SJCRH30 (cell line): Measurements from ENCODE around the gene ZNF213. TPM values are rescaled to one million over a fixed set of nuclear protein-coding genes. Genes with fewer than 3 reads are reported as not detected.

Experiments used
- DNase-seq, 2 experiments: peaks; one replicate each; pipeline ENCODE4 v3.0.0-alpha.2; 2015 to 2020
- H3K27ac ChIP-seq: fragments of 250-450 bp; sonication (Bioruptor Pico); 2 replicates; pipeline ENCODE4 v1.5.1; 2020; ENCODE audit warnings: mild to moderate bottlenecking, moderate library complexity
- H3K27me3 ChIP-seq: fragments of 250-450 bp; sonication (Bioruptor Pico); 2 replicates; pipeline ENCODE4 v1.5.1; 2020; ENCODE audit warnings: mild to moderate bottlenecking, moderate library complexity
- H3K36me3 ChIP-seq: fragments of 250-450 bp; sonication (Bioruptor Pico); 2 replicates; pipeline ENCODE4 v1.5.1; 2020; ENCODE audit warnings: mild to moderate bottlenecking, moderate library complexity
- H3K4me1 ChIP-seq: fragments of 250-450 bp; sonication (Bioruptor Pico); 2 replicates; pipeline ENCODE4 v1.5.1; 2020; ENCODE audit warnings: mild to moderate bottlenecking, moderate library complexity
- H3K4me3 ChIP-seq: fragments of 250-450 bp; sonication (Bioruptor Pico); 2 replicates; pipeline ENCODE4 v1.5.1; 2020; ENCODE audit warnings: mild to moderate bottlenecking, moderate library complexity
- H3K9me3 ChIP-seq: fragments of 250-450 bp; sonication (Bioruptor Pico); replicated peaks from 2 replicates; pipeline ENCODE4 v1.5.1; 2020; ENCODE audit warnings: mild to moderate bottlenecking, moderate library complexity
- total RNA-seq: library from RNA; depleted of rRNA; stranded (reverse); fragments of >200 nt; shearing (Covaris generic); gene quantifications from 2 replicates; pipeline ENCODE4 v1.2.3, GENCODE V29; 2014; rRNA removed

The ZNF213 gene, protein sequence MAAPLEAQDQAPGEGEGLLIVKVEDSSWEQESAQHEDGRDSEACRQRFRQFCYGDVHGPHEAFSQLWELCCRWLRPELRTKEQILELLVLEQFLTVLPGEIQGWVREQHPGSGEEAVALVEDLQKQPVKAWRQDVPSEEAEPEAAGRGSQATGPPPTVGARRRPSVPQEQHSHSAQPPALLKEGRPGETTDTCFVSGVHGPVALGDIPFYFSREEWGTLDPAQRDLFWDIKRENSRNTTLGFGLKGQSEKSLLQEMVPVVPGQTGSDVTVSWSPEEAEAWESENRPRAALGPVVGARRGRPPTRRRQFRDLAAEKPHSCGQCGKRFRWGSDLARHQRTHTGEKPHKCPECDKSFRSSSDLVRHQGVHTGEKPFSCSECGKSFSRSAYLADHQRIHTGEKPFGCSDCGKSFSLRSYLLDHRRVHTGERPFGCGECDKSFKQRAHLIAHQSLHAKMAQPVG
- total RNA-seq = 2.5 and 3.0 TPM in 2 replicates

DNA sequence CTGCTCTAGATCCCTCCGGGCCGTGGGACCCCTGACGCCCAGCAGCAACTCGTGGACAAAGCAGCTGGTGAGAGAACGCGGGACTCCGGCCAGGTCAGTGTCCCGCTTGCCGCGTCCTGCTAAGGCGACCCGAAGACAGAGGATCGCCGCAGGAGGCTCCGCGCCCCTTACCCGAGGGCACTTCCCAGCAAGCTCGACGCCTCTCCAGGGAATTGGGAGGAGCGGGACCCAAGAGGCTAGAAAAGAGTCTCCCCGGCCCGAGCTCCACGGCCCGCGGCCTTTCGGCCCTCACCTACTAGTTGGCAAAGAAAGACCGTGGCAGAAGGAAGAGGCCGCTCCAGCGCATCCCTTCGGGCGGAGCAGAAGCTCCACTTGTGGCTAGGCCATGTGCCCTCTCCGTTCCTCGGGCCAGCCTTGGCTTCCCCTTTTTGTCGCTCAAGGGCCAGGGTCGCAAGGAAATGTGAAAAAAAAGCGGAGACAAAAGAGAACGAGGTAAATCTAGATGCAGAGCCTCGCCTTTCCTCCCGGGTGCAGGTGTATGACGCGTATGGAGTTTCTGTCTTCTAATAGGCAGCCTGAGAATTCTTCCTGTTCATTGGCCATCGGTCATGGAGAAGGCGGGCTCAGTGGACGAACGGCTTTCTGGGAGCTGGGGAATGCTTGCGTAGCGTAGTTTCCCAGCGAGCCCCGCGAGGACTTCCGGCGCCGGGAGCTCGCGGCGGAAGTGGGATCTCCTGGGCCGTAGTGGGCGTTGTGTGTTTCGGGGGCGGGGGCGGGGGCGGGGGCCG is at the start of gene ZNF213:
Gene ZNF213, plus strand, starts transcription at position 692 of the 788 bp plus-strand sequence. CDS start 2,252 bp downstream, outside the sequence.
- Histone ChIP-seq H3K27me3 (no peaks in the 10 kb centered on the region), H3K36me3 (peaks cover 15% of the 10 kb centered on the region), H3K27ac (peak within 1 kb of the TSS; percentile 76), H3K4me3 (peak within 1 kb of the TSS; percentile 97), H3K9me3 (no peaks in the 10 kb centered on the region), H3K4me1 (no peaks in the 10 kb centered on the region)
- DNase-seq = peak; percentile 95 to 98

DNA sequence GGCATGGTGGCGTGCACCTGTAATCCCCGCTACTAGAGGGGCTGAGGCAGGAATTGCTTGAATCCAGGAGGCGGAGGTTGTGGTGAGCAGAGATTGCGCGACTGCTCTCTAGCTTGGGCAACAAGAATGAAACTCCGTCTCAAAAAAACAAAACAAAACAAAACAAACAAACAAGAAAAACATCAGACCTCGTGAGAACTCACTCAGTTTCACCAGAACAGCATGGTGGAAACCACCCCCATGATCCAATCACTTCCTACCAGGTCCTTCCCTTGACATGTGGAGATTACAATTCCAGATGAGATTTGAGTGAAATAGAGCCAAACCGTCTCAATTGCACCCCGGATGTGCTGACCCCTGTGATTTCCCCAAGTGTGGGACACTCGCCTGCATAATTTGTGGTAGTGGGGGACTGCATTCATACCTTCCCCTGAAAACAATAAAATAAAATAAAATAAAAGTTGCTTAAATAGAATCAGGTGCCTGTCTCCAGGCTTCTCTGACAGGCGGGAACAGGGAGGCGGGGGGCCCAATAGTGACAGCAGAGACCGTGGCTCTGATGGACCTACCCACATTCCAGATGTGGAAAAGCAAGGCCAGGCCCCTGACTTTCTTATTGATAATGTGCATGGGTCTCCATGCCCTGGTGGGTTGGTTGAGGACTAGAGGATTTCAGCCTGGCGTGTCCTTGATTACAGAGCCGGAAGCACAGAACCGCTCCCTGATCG is 48.8 kb upstream of the ZNF213 start:
- Histone ChIP-seq H3K4me1 (peaks cover 27% of the 10 kb centered on the region), H3K27ac (no peak overlapping the region), H3K27me3 (no peaks in the 10 kb centered on the region), H3K4me3 (no peak overlapping the region), H3K36me3 (no peaks in the 10 kb centered on the region), H3K9me3 (no peaks in the 10 kb centered on the region)
- no peak for DNase-seq

DNA sequence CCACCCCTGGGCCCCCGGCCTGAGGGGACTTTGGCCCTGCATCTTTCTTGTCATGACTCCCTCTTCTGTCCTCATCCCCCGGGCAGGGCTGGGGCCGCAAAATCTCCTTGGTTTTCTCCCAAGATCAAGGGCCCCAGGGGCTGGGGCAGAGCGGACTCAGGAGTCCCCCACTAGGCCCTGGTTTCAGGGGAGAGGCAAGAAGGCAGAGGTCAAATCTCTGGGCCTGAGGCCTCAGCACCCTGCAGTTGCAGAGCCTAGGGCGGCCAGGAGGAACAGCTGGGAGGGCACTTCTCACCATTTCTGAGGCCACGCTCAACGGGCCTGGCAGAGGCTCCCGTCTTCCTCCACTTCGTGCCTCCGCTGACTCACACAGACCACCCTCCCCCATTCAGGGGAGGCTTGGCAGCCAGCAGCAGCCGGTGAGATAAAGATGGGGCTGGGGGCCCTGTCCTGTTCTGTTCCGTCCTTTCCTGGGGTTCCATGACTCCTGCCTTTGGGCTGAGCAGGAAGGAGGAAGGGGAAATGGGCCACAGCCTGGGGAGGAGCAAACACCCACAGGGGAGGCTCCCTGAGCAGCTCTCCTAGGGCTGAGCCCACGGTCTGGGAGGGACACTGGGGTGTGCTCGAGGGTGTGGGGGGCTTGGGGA is 48.1 kb upstream of the ZNF213 start:
- no peak overlapping the region for H3K27ac ChIP-seq
- H3K4me3 ChIP-seq = no peak overlapping the region
- peaks cover 33% of the 10 kb centered on the region for H3K4me1 ChIP-seq
- H3K36me3 ChIP-seq = no peaks in the 10 kb centered on the region
- H3K27me3 ChIP-seq = no peaks in the 10 kb centered on the region
- no peaks in the 10 kb centered on the region for H3K9me3 ChIP-seq
- no peak for DNase-seq

DNA sequence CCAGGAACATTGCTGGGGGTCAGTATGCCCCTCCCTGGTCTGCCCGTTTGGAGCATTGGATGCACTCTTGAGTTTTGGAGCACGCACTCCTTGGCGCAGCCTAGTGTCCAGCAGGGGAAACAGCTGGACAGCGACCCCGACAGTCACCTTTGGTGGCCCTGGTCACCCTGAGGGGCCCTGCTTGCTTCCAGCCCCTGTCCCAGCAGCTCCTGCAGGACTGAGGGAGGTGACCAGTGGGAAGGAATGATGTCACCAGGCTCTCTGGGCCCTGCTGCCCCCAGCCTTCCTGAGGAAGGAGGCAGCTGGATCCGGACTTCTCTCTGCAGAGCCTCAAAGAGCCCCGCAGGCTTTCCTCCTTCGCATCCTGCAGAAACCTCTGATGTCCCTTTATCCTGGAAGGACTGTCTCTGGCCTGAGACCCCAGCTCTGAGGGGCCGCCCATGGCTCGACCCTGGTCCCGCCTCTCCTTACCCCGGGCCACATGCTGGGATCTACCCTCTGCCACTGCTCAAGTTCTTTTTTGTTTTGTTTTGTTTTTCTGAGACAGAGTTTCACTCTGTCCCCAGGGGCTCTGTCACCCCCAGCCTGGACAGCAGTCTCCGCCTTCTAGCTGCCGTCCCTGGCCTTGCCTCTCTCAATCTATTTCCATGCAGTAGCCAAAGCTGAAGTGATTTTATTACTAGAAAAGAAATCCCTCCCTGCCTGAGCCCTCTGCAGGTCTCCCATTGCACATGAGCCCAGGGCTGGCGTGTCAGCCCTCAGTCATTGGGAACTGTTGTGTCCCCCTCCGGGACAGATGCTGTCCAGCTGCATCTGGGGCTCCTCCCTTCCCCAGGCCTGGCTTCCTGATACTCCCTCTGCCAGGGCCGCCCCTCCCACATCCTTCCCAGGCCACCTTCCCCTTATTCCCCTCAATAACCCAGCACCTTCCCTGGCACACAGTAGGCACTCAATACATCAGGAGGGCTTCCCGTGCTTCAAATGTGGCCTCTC is 47.3 kb upstream of the ZNF213 start:
- Histone ChIP-seq H3K9me3 (no peaks in the 10 kb centered on the region), H3K4me1 (peaks cover 36% of the 10 kb centered on the region), H3K4me3 (no peak overlapping the region), H3K27ac (no peak overlapping the region), H3K36me3 (no peaks in the 10 kb centered on the region), H3K27me3 (no peaks in the 10 kb centered on the region)
- DNase-seq = peak; percentile 31 to 53

DNA sequence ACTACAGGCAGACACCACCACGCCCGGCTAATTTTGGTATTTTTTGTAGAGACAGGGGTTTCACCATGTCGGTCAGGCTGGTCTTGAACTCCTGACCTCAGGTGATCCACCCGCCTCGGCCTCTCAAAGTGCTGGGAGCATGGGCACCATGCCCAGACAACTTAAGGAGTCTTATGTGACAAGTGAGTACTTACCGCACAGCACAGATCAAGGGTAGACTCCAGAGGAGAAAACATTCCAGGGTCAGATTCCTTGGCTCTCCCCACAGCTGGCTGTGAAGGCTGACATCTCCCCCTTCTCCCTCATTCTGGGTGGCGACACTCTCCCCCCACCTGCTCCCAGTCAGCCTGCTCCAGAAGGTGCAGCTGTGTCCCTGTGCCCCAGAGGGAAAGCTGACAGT is 46.4 kb upstream of the ZNF213 start:
- Histone ChIP-seq H3K4me1 (peaks cover 41% of the 10 kb centered on the region), H3K9me3 (no peaks in the 10 kb centered on the region), H3K4me3 (no peak overlapping the region), H3K27ac (no peak overlapping the region), H3K36me3 (no peaks in the 10 kb centered on the region), H3K27me3 (no peaks in the 10 kb centered on the region)
- peak; percentile 23 to 46 for DNase-seq

DNA sequence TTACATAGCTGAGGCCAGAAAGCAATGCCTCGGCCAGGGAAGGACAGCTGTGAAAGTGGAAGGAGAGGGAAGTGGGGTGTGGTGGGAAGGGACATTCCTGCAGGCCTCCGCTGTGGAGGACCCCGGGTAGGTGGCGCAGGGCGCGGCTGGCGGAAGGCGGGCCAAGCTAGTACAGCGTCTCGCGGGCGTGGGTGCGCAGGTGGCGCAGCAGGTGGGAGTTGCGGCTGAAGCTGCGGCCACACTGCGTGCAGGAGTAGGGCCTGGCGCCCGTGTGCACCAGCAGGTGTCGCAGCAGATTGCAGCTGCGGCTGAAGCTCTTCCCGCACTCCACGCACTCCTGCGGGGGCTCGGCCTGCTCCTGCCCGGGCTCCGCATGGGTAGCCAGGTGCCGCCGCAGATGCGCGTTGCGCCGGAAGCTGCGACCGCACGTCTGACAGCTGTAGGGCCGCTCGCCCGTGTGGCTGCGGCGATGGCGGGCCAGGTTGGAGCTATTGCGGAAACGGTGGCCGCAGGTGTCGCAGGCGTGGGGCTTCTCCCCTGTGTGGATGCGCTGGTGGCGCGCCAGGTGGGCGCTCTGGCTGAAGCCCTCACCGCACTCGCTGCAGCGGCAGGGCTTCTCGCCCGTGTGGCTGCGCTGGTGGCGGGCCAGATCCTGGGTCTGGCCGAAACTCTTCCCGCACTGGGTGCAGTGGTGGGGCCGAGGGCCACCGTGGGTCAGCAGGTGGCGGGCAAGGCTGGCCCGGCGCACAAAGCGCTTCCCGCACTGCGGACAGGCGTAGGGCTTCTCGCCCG is 45.7 kb upstream of the ZNF213 start:
- Histone ChIP-seq H3K9me3 (no peaks in the 10 kb centered on the region), H3K27ac (no peak overlapping the region), H3K27me3 (no peaks in the 10 kb centered on the region), H3K4me1 (peaks cover 41% of the 10 kb centered on the region), H3K36me3 (no peaks in the 10 kb centered on the region), H3K4me3 (no peak overlapping the region)
- DNase-seq = no peak

DNA sequence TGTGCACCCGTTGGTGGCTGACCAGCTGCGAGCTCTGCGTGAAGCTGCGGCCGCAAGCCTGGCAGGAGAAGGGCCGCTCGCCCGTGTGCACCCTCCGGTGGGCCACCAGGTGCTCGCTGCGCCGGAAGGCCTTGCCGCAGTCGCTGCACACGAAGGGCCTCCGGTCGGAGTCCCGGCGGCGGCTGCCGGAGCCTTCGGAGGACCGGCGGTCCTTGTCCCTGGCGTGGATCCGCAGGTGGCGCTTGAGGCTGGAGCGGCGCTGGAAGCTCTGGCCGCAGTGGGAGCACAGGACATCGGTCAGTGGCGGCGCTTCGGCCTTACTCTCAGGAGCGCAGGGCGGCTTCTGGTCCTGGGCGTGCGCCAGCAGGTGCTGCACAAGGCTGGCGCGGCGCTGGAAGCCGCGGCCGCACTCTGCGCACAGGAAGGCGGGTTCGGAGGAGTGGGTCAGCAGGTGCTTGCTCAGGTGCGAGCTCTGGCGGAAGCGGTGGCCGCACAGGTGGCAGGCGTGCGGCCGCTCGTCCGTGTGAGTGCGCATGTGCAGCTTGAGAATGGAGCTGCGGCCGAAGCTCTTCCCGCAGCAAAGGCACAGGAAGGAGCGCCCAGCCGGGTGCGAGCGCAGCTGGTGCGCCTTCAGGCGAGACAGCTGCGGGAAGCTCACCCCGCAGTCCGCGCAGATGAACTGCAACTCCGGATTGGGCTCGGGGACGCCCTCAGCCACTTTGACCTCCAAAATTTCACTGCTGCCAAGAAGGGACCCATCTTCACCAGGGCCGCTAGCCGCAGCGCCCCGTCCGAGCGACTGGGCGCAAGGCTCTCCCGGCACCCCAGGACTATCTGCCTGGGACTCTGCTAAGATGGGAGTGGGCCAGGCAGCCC is 44.9 kb upstream of the ZNF213 start:
- no peak overlapping the region for H3K27ac ChIP-seq
- no peaks in the 10 kb centered on the region for H3K27me3 ChIP-seq
- no peaks in the 10 kb centered on the region for H3K9me3 ChIP-seq
- H3K4me3 ChIP-seq = no peak overlapping the region
- DNase-seq = peak; percentile 45 to 70
- H3K4me1 ChIP-seq = peaks cover 41% of the 10 kb centered on the region
- no peaks in the 10 kb centered on the region for H3K36me3 ChIP-seq

DNA sequence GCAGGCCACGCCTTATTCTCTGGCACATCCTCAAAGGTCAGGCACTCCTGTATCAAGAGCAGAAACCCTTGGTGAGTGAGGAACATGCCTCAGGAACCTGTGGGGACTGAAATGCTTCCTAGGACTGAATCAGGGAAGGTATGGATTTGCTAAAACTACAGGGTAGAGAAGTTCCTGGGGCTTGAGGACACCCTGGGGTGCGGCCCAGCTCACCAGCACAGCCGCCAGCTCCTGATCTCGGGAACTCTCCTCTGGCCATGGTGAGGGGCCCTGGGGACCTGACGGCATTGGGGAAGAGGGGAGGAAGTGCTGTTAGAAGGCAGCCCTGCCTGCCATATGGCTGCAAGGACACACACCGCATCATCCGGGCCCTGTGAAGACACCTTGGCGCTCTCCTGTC is 43.3 kb upstream of the ZNF213 start:
- H3K27me3 ChIP-seq = no peaks in the 10 kb centered on the region
- no peaks in the 10 kb centered on the region for H3K9me3 ChIP-seq

DNA sequence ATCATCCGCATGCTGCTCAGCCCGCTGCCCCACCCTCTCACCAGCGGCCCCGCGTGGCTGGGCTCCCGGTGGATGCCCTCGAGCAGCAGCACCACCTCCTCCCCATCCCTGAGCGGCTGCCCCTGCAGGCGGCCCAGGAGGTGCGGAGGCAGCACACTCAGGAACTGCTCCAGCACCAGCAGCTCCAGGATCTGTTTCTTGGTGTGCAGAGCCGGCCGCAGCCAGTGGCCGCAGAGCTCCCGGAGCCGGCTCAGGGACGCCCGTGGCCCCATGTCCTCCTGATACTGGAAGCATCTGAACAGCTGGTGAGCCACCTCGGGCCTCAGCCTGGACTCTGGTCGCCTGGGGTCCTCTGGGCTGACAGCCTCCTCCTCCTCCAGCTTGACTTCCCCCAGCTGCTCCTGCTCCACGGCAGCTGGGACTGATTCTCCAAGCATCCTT is 42.3 kb upstream of the ZNF213 start:
- H3K4me3 ChIP-seq = no peak overlapping the region
- peak; percentile 87 to 88 for DNase-seq
- no peaks in the 10 kb centered on the region for H3K27me3 ChIP-seq
- H3K9me3 ChIP-seq = no peaks in the 10 kb centered on the region
- no peaks in the 10 kb centered on the region for H3K36me3 ChIP-seq
- H3K4me1 ChIP-seq = peaks cover 36% of the 10 kb centered on the region
- peak overlapping the region; percentile 25; the same call in 1 of the 2 replicates for H3K27ac ChIP-seq

More for the DNA sequence above, 43.3 kb upstream of the ZNF213 start:
- no peak for DNase-seq
- Histone ChIP-seq H3K4me3 (no peak overlapping the region), H3K36me3 (no peaks in the 10 kb centered on the region), H3K4me1 (peaks cover 40% of the 10 kb centered on the region), H3K27ac (no peak overlapping the region)

DNA sequence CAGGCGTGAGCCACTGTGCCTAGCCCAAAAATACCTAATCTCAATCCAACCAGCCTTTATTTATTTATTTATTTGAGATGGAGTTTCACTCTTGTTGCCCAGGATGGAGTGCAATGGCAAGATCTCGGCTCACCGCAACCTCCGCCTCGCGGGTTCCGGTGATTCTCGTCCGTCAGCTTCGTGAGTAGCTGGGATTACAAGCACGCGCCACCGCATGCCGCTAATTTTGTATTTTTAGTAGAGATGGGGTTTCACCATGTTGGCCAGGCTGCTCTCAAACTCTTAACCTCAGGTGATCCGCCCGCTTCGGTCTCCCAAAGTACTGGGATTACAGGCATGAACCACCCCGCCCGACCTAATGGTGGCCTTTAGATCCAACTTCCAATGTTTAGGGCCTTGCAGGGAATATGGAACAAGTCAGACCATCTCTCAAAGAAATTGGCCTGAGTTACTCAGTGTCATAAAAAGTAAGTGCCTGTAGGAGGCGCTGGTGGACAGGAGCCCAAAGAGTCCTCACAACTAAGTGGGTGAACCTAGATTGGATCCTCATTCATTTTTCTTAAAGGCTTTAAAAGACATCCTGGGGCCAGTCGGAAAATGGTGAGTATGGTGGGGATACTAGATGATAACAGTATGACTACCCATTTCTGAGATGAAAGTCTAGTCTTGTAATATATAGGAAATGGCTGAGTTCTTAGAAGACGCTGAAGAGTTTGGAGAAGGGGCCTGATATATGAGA is 40.4 kb upstream of the ZNF213 start:
- H3K27ac ChIP-seq = no peak overlapping the region
- peaks cover 31% of the 10 kb centered on the region for H3K4me1 ChIP-seq
- DNase-seq = peak in 1 of 2 experiments; percentile 62
- no peaks in the 10 kb centered on the region for H3K9me3 ChIP-seq
- H3K27me3 ChIP-seq = no peaks in the 10 kb centered on the region
- H3K4me3 ChIP-seq = no peak overlapping the region
- H3K36me3 ChIP-seq = no peaks in the 10 kb centered on the region

DNA sequence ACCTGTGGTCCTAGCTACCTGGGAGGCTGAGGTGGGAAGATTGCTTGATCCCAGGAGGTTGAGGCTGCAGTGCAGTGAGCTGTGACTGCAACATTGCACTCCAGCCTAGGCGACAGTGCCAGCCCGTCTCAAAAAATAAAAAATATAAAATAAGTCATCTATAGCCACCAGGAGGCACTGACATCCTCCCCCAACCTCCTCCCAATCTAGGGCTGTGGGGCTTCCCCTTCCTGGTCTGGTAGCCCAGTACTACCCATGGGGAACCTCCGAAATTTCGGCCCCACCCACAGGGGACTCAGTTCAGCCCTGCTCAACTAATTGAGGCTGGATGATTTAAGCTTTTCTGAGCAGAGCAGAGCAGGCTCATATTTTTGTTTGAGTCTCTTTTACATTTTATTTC is 39.0 kb upstream of the ZNF213 start:
- H3K27ac ChIP-seq = no peak overlapping the region
- no peaks in the 10 kb centered on the region for H3K36me3 ChIP-seq
- peaks cover 29% of the 10 kb centered on the region for H3K4me1 ChIP-seq
- no peaks in the 10 kb centered on the region for H3K9me3 ChIP-seq
- DNase-seq = peak; percentile 55 to 56
- H3K4me3 ChIP-seq = no peak overlapping the region
- H3K27me3 ChIP-seq = no peaks in the 10 kb centered on the region
